Neural cell (in vitro differentiated cells): Measurements from ENCODE around the gene MIOS. TPM values are rescaled to one million over a fixed set of nuclear protein-coding genes. Genes with fewer than 3 reads are reported as not detected.

Source experiments
- H2AFZ ChIP-seq: fragments of 200-600, 300-800 bp; sonication (generic), shearing (Covaris generic); 2 replicates; pipeline ENCODE4 v1.6.0; 2014; ENCODE audit warnings: low read depth, mild to moderate bottlenecking, antibody characterized with exemption, low read length, moderate library complexity
- H3F3A ChIP-seq: fragments of 200-600 bp; shearing (Covaris generic); 2 replicates; pipeline ENCODE4 v1.6.1; 2016; ENCODE audit warnings: mild to moderate bottlenecking, moderate library complexity, mixed read lengths, antibody characterized with exemption, low read length; ENCODE audit not compliant: insufficient read depth, poor library complexity, severe bottlenecking
- H3K27ac ChIP-seq: fragments of 200-600, 300-800 bp; sonication (generic), shearing (Covaris generic); 2 replicates; pipeline ENCODE4 v1.5.1; 2014; ENCODE audit warnings: mild to moderate bottlenecking, low read length, moderate library complexity
- H3K27me3 ChIP-seq: fragments of 300-800, 200-600 bp; sonication (generic), shearing (Covaris generic); 2 replicates; pipeline ENCODE4 v1.6.0; 2014; ENCODE audit warnings: mild to moderate bottlenecking, low read depth, low read length, moderate library complexity; ENCODE audit not compliant: insufficient read depth
- H3K36me3 ChIP-seq: fragments of 300-800, 200-600 bp; sonication (generic), shearing (Covaris generic); 2 replicates; pipeline ENCODE4 v1.5.1; 2014; ENCODE audit warnings: mild to moderate bottlenecking, antibody characterized with exemption, low read length, moderate library complexity; ENCODE audit not compliant: insufficient read depth
- H3K4me2 ChIP-seq: fragments of 300-800, 200-600 bp; sonication (generic), shearing (Covaris generic); 2 replicates; pipeline ENCODE4 v1.6.0; 2014; ENCODE audit warnings: mild to moderate bottlenecking, low read length
- H3K4me3 ChIP-seq: fragments of 300-800, 200-600 bp; sonication (generic), shearing (Covaris generic); 2 replicates; pipeline ENCODE4 v1.5.1; 2014; ENCODE audit warnings: mild to moderate bottlenecking, low read length, moderate library complexity
- H3K79me2 ChIP-seq: fragments of 200-600 bp; shearing (Covaris generic); replicated peaks from 2 replicates; pipeline ENCODE4 v1.6.0; 2014; ENCODE audit warnings: mild to moderate bottlenecking, low read length, moderate library complexity; ENCODE audit not compliant: insufficient read depth
- H3K9ac ChIP-seq: fragments of 300-800, 200-600 bp; sonication (generic), shearing (Covaris generic); 2 replicates; pipeline ENCODE4 v1.6.1; 2016; ENCODE audit warnings: mild to moderate bottlenecking, low read length, mixed read lengths
- H3K9me2 ChIP-seq: fragments of 200-600 bp; shearing (Covaris generic); 2 replicates; pipeline ENCODE4 v1.6.1; 2016; ENCODE audit warnings: mild to moderate bottlenecking, low read length, mixed read lengths; ENCODE audit not compliant: insufficient read depth
- H3K9me3 ChIP-seq: fragments of 200-600, 300-800 bp; sonication (generic), shearing (Covaris generic); 2 replicates; pipeline ENCODE4 v1.6.1; 2016; ENCODE audit warnings: mild to moderate bottlenecking, mixed run types, low read length, moderate library complexity, mixed read lengths
- H4K20me1 ChIP-seq: fragments of 200-600 bp; shearing (Covaris generic); 2 replicates; pipeline ENCODE4 v1.6.1; 2016; ENCODE audit warnings: mild to moderate bottlenecking, mixed run types; ENCODE audit not compliant: insufficient read depth
- CTCF ChIP-seq: fragments of 450-650 bp; IDR thresholded peaks from 2 replicates; pipeline ENCODE4 v1.5.1; 2014; ENCODE audit warnings: antibody characterized with exemption, mild to moderate bottlenecking, moderate library complexity; ENCODE audit not compliant: poor library complexity, severe bottlenecking
- EP300 ChIP-seq: fragments of 450-650 bp; conservative IDR thresholded peaks from 2 replicates; pipeline ENCODE4 v1.6.1; 2014; ENCODE audit warnings: antibody characterized with exemption, mild to moderate bottlenecking, moderate library complexity; ENCODE audit not compliant: poor library complexity, severe bottlenecking
- EZH2 ChIP-seq: fragments of 200-600, 300-800 bp; shearing (Covaris generic), sonication (generic); IDR thresholded peaks from 2 replicates; pipeline ENCODE4 v1.6.1; 2014; ENCODE audit warnings: antibody characterized with exemption, low read length, borderline replicate concordance, mild to moderate bottlenecking; ENCODE audit not compliant: insufficient read depth, poor library complexity, severe bottlenecking
- MXI1 ChIP-seq: fragments of 450-650 bp; conservative IDR thresholded peaks from 2 replicates; pipeline ENCODE4 v1.6.1; 2014; ENCODE audit warnings: antibody characterized with exemption, mild to moderate bottlenecking; ENCODE audit not compliant: poor library complexity, severe bottlenecking
- POLR2AphosphoS5 ChIP-seq: IDR thresholded peaks from 2 replicates; pipeline ENCODE4 v1.6.1; 2012
- RAD21 ChIP-seq: fragments of 450-650 bp; conservative IDR thresholded peaks from 2 replicates; pipeline ENCODE4 v1.6.1; 2014; ENCODE audit warnings: antibody characterized with exemption, mild to moderate bottlenecking, moderate library complexity
- SMC3 ChIP-seq: fragments of 450-650 bp; conservative IDR thresholded peaks from 2 replicates; pipeline ENCODE4 v1.6.1; 2014; ENCODE audit warnings: antibody characterized with exemption, mild to moderate bottlenecking, moderate library complexity; ENCODE audit not compliant: poor library complexity
- TAF1 ChIP-seq: IDR thresholded peaks from 2 replicates; pipeline ENCODE4 v1.6.1; 2012; ENCODE audit warnings: low read depth
- polyA plus RNA-seq: library from polyadenylated mRNA; depleted of rRNA; stranded (reverse); fragments of >200 nt; gene quantifications from 2 replicates; pipeline ENCODE4 v1.2.3, GENCODE V29; 2014
- TF ChIP-seq, protein P1 (sequence below): IDR thresholded peaks from 2 replicates; pipeline ENCODE4 v1.6.1; 2012; ENCODE audit warnings: borderline replicate concordance

Gene MIOS
- polyA plus RNA-seq, 1 donor from 2014 or later, result 52.2 TPM

DNA sequence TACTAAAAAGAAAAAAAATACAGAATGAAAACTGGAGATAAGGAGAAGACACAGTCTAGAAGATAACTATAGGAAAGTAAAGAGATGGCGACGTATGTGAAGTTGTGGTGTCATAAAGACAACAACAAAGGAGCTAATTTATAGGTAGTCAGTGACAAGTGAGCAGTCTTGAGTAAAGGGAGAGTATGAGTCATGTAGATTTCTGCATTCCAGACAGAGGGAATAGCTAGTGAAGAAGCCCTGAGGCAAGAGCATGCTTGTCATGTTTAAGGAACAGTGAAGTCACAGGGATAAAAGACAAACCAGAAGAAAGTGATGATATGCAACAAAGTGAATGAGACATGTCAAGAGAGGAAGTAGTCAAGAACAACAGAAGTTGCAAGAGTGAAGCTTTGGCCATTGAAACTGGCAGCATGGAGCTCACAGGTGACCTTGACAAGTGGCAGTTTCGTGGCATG is 2.3 kb upstream of the MIOS start:
- Histone ChIP-seq H4K20me1 (no peaks in the 10 kb centered on the region), H3K27ac (no peak overlapping the region), H3K9me2 (no peaks in the 10 kb centered on the region), H3K9ac (no peak overlapping the region), H3K9me3 (no peaks in the 10 kb centered on the region), H2AFZ (no peak overlapping the region), H3K27me3 (no peaks in the 10 kb centered on the region), H3K4me3 (no peak overlapping the region), H3K79me2 (peaks cover 16% of the 10 kb centered on the region), H3K36me3 (no peaks in the 10 kb centered on the region), H3F3A (peaks cover 3% of the 10 kb centered on the region), H3K4me2 (no peak overlapping the region)
- no peak for TF ChIP-seq POLR2AphosphoS5
- TF ChIP-seq CTCF, result no peak
- no peak for TF ChIP-seq MXI1
- TF ChIP-seq SMC3, result no peak
- TF ChIP-seq EZH2, result no peak
- TF ChIP-seq RAD21, result no peak
- TF ChIP-seq, protein P1, sequence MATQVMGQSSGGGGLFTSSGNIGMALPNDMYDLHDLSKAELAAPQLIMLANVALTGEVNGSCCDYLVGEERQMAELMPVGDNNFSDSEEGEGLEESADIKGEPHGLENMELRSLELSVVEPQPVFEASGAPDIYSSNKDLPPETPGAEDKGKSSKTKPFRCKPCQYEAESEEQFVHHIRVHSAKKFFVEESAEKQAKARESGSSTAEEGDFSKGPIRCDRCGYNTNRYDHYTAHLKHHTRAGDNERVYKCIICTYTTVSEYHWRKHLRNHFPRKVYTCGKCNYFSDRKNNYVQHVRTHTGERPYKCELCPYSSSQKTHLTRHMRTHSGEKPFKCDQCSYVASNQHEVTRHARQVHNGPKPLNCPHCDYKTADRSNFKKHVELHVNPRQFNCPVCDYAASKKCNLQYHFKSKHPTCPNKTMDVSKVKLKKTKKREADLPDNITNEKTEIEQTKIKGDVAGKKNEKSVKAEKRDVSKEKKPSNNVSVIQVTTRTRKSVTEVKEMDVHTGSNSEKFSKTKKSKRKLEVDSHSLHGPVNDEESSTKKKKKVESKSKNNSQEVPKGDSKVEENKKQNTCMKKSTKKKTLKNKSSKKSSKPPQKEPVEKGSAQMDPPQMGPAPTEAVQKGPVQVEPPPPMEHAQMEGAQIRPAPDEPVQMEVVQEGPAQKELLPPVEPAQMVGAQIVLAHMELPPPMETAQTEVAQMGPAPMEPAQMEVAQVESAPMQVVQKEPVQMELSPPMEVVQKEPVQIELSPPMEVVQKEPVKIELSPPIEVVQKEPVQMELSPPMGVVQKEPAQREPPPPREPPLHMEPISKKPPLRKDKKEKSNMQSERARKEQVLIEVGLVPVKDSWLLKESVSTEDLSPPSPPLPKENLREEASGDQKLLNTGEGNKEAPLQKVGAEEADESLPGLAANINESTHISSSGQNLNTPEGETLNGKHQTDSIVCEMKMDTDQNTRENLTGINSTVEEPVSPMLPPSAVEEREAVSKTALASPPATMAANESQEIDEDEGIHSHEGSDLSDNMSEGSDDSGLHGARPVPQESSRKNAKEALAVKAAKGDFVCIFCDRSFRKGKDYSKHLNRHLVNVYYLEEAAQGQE, result no peak
- no peak for TF ChIP-seq TAF1
- no peak for TF ChIP-seq EP300

DNA sequence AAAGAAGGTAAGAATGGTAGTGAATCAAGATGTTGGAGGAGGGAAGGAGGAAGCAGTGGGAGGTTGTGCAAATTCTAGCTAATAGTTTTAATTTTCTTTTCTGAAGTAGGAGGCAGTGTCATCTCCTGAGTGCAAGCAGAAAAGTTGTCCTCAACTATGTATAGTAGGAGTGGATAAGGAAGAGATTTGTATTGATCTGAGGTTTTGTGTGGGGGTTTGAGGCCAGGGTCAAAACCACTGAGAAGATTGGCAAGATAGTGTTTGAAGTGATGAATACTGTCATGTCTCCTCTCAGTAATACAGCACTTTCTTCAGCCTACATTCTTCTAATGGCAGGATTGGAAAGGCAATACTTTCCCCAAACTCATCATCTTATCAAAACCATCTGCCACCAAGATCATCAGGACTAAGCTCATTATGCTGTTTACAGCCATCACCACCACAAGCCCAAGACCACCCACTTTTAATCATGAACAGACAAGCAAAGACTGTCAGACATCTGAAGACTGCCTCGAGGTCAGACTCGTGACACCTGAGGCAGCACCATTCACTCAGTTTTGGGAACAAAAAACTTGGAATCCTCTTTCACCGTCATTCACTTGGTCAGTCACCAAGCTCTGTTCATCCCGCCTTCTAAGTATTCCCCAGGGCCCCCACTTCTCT is 1.5 kb upstream of the MIOS start:
- H3K4me2 ChIP-seq, result no peak overlapping the region
- TF ChIP-seq SMC3, result no peak
- TF ChIP-seq EP300, result no peak
- no peak for TF ChIP-seq RAD21
- TF ChIP-seq POLR2AphosphoS5, result no peak
- TF ChIP-seq EZH2, result no peak
- TF ChIP-seq, protein P1, result no peak
- TF ChIP-seq CTCF, result no peak
- TF ChIP-seq TAF1, result no peak
- TF ChIP-seq MXI1, result no peak
- peaks cover 21% of the 10 kb centered on the region for H3K79me2 ChIP-seq
- no peaks in the 10 kb centered on the region for H3K36me3 ChIP-seq
- peaks cover 3% of the 10 kb centered on the region for H3F3A ChIP-seq
- no peak overlapping the region for H2AFZ ChIP-seq
- H3K9me3 ChIP-seq, result no peaks in the 10 kb centered on the region
- H3K9me2 ChIP-seq, result no peaks in the 10 kb centered on the region
- H3K27me3 ChIP-seq, result no peaks in the 10 kb centered on the region
- H4K20me1 ChIP-seq, result no peaks in the 10 kb centered on the region
- H3K9ac ChIP-seq, result no peak overlapping the region
- H3K4me3 ChIP-seq, result no peak overlapping the region
- H3K27ac ChIP-seq, result no peak overlapping the region
